ENCODE data around the gene TRIM31. TPM values are rescaled to one million over a fixed set of nuclear protein-coding genes. Genes with fewer than 3 reads are reported as not detected.

TRIM31 gene
- total and polyA plus RNA-seq, 10 of the 15 experiments (the other 5 are each of a cell fraction or from before 2014, with no cell fraction given) = 0.09 to 20.5 (median 0.31) TPM; not detected in 3

GRCh38 chr6:30112402-30112994 lies 392 bp downstream of the TRIM31 start:
- Histone ChIP-seq H3K9me3 (replicated peaks; ENCODE audit: control insufficient read depth, insufficient read depth, low read length) (no peaks in the 10 kb centered on the region), H4K20me1 (ENCODE audit: control insufficient read depth, insufficient read depth) (no peaks in the 10 kb centered on the region), H3K4me3 (no peak overlapping the region), H3K4me2 (ENCODE audit: control insufficient read depth, insufficient read depth) (peak overlapping the region; percentile 22; the same call in 1 of the 2 replicates), H3K27me3 (replicated peaks in 1 of 2; ENCODE audit: control insufficient read depth in 2 of 2, insufficient read depth in 2 of 2, low read length in 1 of 2) (no peaks in the 10 kb centered on the region; a peak in 1 of 4 replicates), H2AFZ (ENCODE audit: control insufficient read depth, low read depth, low read length) (no peak overlapping the region), H3K27ac (ENCODE audit: control insufficient read depth, insufficient read depth) (no peak overlapping the region), H3K36me3 (ENCODE audit: control insufficient read depth in 2 of 2, insufficient read depth in 2 of 2, low read length in 1 of 2) (no peaks in the 10 kb centered on the region), H3K4me1 (ENCODE audit: control insufficient read depth, insufficient read depth, low read length) (peaks cover 22% of the 10 kb centered on the region), H3K9ac (ENCODE audit: control insufficient read depth, insufficient read depth, low read length) (no peak overlapping the region), H3K79me2 (ENCODE audit: control insufficient read depth, insufficient read depth, low read length) (no peaks in the 10 kb centered on the region)
- DNase-seq (ENCODE audit: low read depth, low spot score) (no peak), FAIRE-seq (no peak), ATAC-seq (peak; percentile 56)
- in situ Hi-C loops (cut with MboI) = no loop called here
- CTCF ChIA-PET = interaction anchor here (6.1 to 7.0 kb wide), 3 partner anchors 9 to 18 kb away, joined by 59 to 96 read pairs (median 79); no protein-coding TSS in a partner anchor
- 71% methylated on average over 10 of the region's 10 CpGs for WGBS (ENCODE audit: insufficient coverage, insufficient replicate concordance, low lambda C conversion rate, missing lambda C conversion rate)
- SMC1A ChIA-PET (ENCODE audit: uncharacterized antibody, unreplicated experiment) = interaction anchor here (0.6 to 16.6 kb wide), 4 partner anchors 8 to 68 kb away, joined by 3 to 647 read pairs (median 30); partner anchors contain the start of gene TRIM40
- intact Hi-C loops (cut with micrococcal nuclease; ENCODE audit: unreplicated experiment) = no loop called here
- RAD21 ChIA-PET (ENCODE audit: unreplicated experiment) = interaction anchor here (1.2 to 3.7 kb wide), 5 partner anchors 9 to 19 kb away, joined by 3 to 43 read pairs (median 9); no protein-coding TSS in a partner anchor
- TF ChIP-seq NR2F1 (conservative IDR thresholded peaks at IDR 0.05) (no peak), SMAD1 (IDR thresholded peaks at IDR 0.05; ENCODE audit: low read depth, partially characterized antibody) (no peak), STAT3 (IDR thresholded peaks at IDR 0.05; ENCODE audit: low read depth, low read length) (no peak), RELB (IDR thresholded peaks at IDR 0.05; ENCODE audit: low read depth) (no peak), SPI1 (IDR thresholded peaks at IDR 0.05; ENCODE audit: borderline replicate concordance, insufficient read depth, low read depth, low read length) (peak; percentile 45; the same call in 1 of the 2 replicates), TAF1 (IDR thresholded peaks at IDR 0.05; ENCODE audit: borderline replicate concordance, low read depth, low read length) (no peak), EZH2 (IDR thresholded peaks at IDR 0.05; ENCODE audit: borderline replicate concordance, control insufficient read depth, low read depth, low read length) (no peak), CBFB (IDR thresholded peaks at IDR 0.05; ENCODE audit: low read depth) (no peak), RB1 (IDR thresholded peaks at IDR 0.05; ENCODE audit: borderline replicate concordance) (no peak)
- TF ChIP-seq, protein P1, sequence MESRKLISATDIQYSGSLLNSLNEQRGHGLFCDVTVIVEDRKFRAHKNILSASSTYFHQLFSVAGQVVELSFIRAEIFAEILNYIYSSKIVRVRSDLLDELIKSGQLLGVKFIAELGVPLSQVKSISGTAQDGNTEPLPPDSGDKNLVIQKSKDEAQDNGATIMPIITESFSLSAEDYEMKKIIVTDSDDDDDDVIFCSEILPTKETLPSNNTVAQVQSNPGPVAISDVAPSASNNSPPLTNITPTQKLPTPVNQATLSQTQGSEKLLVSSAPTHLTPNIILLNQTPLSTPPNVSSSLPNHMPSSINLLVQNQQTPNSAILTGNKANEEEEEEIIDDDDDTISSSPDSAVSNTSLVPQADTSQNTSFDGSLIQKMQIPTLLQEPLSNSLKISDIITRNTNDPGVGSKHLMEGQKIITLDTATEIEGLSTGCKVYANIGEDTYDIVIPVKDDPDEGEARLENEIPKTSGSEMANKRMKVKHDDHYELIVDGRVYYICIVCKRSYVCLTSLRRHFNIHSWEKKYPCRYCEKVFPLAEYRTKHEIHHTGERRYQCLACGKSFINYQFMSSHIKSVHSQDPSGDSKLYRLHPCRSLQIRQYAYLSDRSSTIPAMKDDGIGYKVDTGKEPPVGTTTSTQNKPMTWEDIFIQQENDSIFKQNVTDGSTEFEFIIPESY (IDR thresholded peaks at IDR 0.05) = no peak
- TF ChIP-seq, protein P2, sequence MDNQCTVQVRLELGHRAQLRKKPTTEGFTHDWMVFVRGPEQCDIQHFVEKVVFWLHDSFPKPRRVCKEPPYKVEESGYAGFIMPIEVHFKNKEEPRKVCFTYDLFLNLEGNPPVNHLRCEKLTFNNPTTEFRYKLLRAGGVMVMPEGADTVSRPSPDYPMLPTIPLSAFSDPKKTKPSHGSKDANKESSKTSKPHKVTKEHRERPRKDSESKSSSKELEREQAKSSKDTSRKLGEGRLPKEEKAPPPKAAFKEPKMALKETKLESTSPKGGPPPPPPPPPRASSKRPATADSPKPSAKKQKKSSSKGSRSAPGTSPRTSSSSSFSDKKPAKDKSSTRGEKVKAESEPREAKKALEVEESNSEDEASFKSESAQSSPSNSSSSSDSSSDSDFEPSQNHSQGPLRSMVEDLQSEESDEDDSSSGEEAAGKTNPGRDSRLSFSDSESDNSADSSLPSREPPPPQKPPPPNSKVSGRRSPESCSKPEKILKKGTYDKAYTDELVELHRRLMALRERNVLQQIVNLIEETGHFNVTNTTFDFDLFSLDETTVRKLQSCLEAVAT (IDR thresholded peaks at IDR 0.05) = peak; percentile 78
- BruUV-seq (replicated peaks) = TSS peak; percentile 89
- POLR2A ChIA-PET = interaction anchor here (0.6 to 6.3 kb wide), 6 partner anchors 8 to 46 kb away, joined by 3 to 43 read pairs (median 6); partner anchors contain the start of gene PPP1R11

Data from GM12878 (cell line).